HEK293 (cell line): Measurements from ENCODE around the gene ARGLU1.

ENCODE experiments used
- CTCF ChIA-PET: fragments of 350-600 bp; formaldehyde crosslinking; extraction: SDS; loops from one replicate; lab custom pipeline; 2021; ENCODE audit warnings: antibody characterized with exemption; lab: Yijun Ruan, JAX
- POLR2A ChIA-PET: fragments of 300-600 bp; formaldehyde crosslinking; extraction: SDS; loops from one replicate; lab custom pipeline; 2020; ENCODE audit warnings: antibody characterized with exemption, inconsistent platforms; lab: Yijun Ruan, JAX
- H3K27ac ChIP-seq: fragments of 200-500 bp; sonication (Bioruptor generic); 2 replicates; pipeline ENCODE4 v1.5.1; 2014; ENCODE audit warnings: low read depth, low read length, control low read depth, inconsistent platforms; ENCODE audit errors: extremely low read depth
- H3K36me3 ChIP-seq, 2 experiments: fragments of 200-500 bp in 1 of 2; sonication (Bioruptor generic) in 1 of 2; 1 replicate in 1 of 2; 2 replicates in 1 of 2; pipeline ENCODE4 v1.5.1; 2014 to 2017; ENCODE audit warnings: inconsistent platforms in 2 of 2, low read length in 2 of 2; ENCODE audit not compliant: control insufficient read depth in 2 of 2, insufficient read depth in 1 of 2
- H3K4me1 ChIP-seq: fragments of 200-500 bp; sonication (Bioruptor generic); 2 replicates; pipeline ENCODE4 v1.5.1; 2014; ENCODE audit warnings: mild to moderate bottlenecking, low read length, inconsistent platforms; ENCODE audit not compliant: control insufficient read depth, insufficient read depth
- H3K4me3 ChIP-seq: 2 replicates; pipeline ENCODE4 v1.5.1; 2011; ENCODE audit warnings: low read depth, mild to moderate bottlenecking, control low read depth, low read length, moderate library complexity
- H3K9me3 ChIP-seq: fragments of 200-500 bp; sonication (Bioruptor generic); 2 replicates; pipeline ENCODE4 v1.5.1; 2014; ENCODE audit warnings: low read depth, low read length, inconsistent platforms; ENCODE audit not compliant: control insufficient read depth, insufficient read depth
- FEZF1 ChIP-seq: fragments of 450-650 bp; formaldehyde crosslinking; IDR thresholded peaks from 2 replicates; pipeline ENCODE4 v1.5.1; 2016; ENCODE audit warnings: missing biosample characterization, missing genetic modification characterization
- GLI2 ChIP-seq: fragments of 450-650 bp; formaldehyde crosslinking; IDR thresholded peaks from 2 replicates; pipeline ENCODE4; 2017; ENCODE audit warnings: missing biosample characterization, missing genetic modification characterization, low read depth, borderline replicate concordance
- HIC1 ChIP-seq: fragments of 450-650 bp; formaldehyde crosslinking; IDR thresholded peaks from 2 replicates; pipeline ENCODE4 v1.5.1; 2016; ENCODE audit warnings: missing biosample characterization, missing genetic modification characterization
- IKZF3 ChIP-seq: fragments of 450-650 bp; IDR thresholded peaks from 2 replicates; pipeline ENCODE4 v1.5.0; 2018; ENCODE audit warnings: missing biosample characterization, mild to moderate bottlenecking, missing genetic modification characterization, moderate library complexity
- INSM2 ChIP-seq: fragments of 450-650 bp; formaldehyde crosslinking; IDR thresholded peaks from 2 replicates; pipeline ENCODE4 v1.5.1; 2016; ENCODE audit warnings: missing biosample characterization, missing genetic modification characterization
- KLF1 ChIP-seq: fragments of 450-650 bp; formaldehyde crosslinking; IDR thresholded peaks from 2 replicates; pipeline ENCODE4 v1.5.1; 2016; ENCODE audit warnings: missing biosample characterization, missing genetic modification characterization
- KLF10 ChIP-seq: fragments of 450-650 bp; IDR thresholded peaks from 2 replicates; pipeline ENCODE4 v1.5.1; 2018; ENCODE audit warnings: missing biosample characterization, mild to moderate bottlenecking, missing genetic modification characterization
- OSR2 ChIP-seq: fragments of 450-650 bp; formaldehyde crosslinking; IDR thresholded peaks from 2 replicates; pipeline ENCODE4 v1.5.1; 2016; ENCODE audit warnings: missing biosample characterization, missing genetic modification characterization
- PRDM4 ChIP-seq: fragments of 450-650 bp; formaldehyde crosslinking; IDR thresholded peaks from 2 replicates; pipeline ENCODE4 v1.5.1; 2017; ENCODE audit warnings: missing biosample characterization, missing genetic modification characterization
- SP7 ChIP-seq: fragments of 450-650 bp; formaldehyde crosslinking; IDR thresholded peaks from 2 replicates; pipeline ENCODE4 v1.5.1; 2016; ENCODE audit warnings: missing biosample characterization, missing genetic modification characterization
- ZEB2 ChIP-seq: fragments of 450-650 bp; formaldehyde crosslinking; IDR thresholded peaks from 2 replicates; pipeline ENCODE4 v1.5.1; 2016; ENCODE audit warnings: missing biosample characterization, missing genetic modification characterization
- ZFHX2 ChIP-seq: fragments of 450-650 bp; formaldehyde crosslinking; conservative IDR thresholded peaks from 2 replicates; pipeline ENCODE4 v1.5.1; 2016; ENCODE audit warnings: missing biosample characterization, missing genetic modification characterization
- ZIC2 ChIP-seq: fragments of 450-650 bp; formaldehyde crosslinking; IDR thresholded peaks from 2 replicates; pipeline ENCODE4 v1.5.1; 2016; ENCODE audit warnings: missing biosample characterization, missing genetic modification characterization
- ZNF16 ChIP-seq: fragments of 450-650 bp; formaldehyde crosslinking; IDR thresholded peaks from 2 replicates; pipeline ENCODE4 v1.5.1; 2016; ENCODE audit warnings: low read depth, missing biosample characterization, missing genetic modification characterization
- ZNF18 ChIP-seq: fragments of 450-650 bp; formaldehyde crosslinking; IDR thresholded peaks from 2 replicates; pipeline ENCODE4 v1.5.1; 2016; ENCODE audit warnings: missing biosample characterization, missing genetic modification characterization
- ZNF24 ChIP-seq: fragments of 450-650 bp; formaldehyde crosslinking; IDR thresholded peaks from 2 replicates; pipeline ENCODE4 v1.5.1; 2016; ENCODE audit warnings: missing biosample characterization, missing genetic modification characterization
- ZNF274 ChIP-seq, 2 experiments: fragments of 200-500 bp in 1 of 2; fragments of 450-650 bp in 1 of 2; sonication (Bioruptor generic) in 1 of 2; formaldehyde crosslinking in 1 of 2; IDR thresholded peaks; 2 replicates each; pipeline versions ENCODE4 v1.5.1 to v1.6.1; 2014 to 2016; ENCODE audit warnings: borderline replicate concordance in 1 of 2, inconsistent platforms in 1 of 2, low read length in 1 of 2, missing biosample characterization in 1 of 2, missing genetic modification characterization in 1 of 2
- ZNF514 ChIP-seq: fragments of 450-650 bp; formaldehyde crosslinking; IDR thresholded peaks from 2 replicates; pipeline ENCODE4 v1.5.1; 2016; ENCODE audit warnings: missing biosample characterization, missing genetic modification characterization
- ZNF561 ChIP-seq: fragments of 450-650 bp; IDR thresholded peaks from 2 replicates; pipeline ENCODE4 v1.5.1; 2018; ENCODE audit warnings: missing biosample characterization, missing genetic modification characterization, borderline replicate concordance
- ZNF580 ChIP-seq: fragments of 450-650 bp; formaldehyde crosslinking; IDR thresholded peaks from 2 replicates; pipeline ENCODE4 v1.5.1; 2016; ENCODE audit warnings: missing biosample characterization, missing genetic modification characterization
- ZNF629 ChIP-seq: fragments of 450-650 bp; formaldehyde crosslinking; IDR thresholded peaks from 2 replicates; pipeline ENCODE4 v1.5.1; 2017; ENCODE audit warnings: missing biosample characterization, missing genetic modification characterization
- ZNF776 ChIP-seq: fragments of 450-650 bp; formaldehyde crosslinking; IDR thresholded peaks from 2 replicates; pipeline ENCODE4 v1.5.0; 2017; ENCODE audit warnings: missing biosample characterization, missing genetic modification characterization, borderline replicate concordance
- ZNF843 ChIP-seq: fragments of 450-650 bp; formaldehyde crosslinking; IDR thresholded peaks from 2 replicates; pipeline ENCODE4 v1.5.1; 2016; ENCODE audit warnings: missing biosample characterization, missing genetic modification characterization
- TF ChIP-seq, protein P1 (sequence below): sonication (generic); formaldehyde crosslinking; IDR thresholded peaks from 2 replicates; pipeline ENCODE4 v1.8.1; 2022; ENCODE audit warnings: mild to moderate bottlenecking, moderate library complexity, missing genetic modification reagents

ARGLU1 gene

DNA sequence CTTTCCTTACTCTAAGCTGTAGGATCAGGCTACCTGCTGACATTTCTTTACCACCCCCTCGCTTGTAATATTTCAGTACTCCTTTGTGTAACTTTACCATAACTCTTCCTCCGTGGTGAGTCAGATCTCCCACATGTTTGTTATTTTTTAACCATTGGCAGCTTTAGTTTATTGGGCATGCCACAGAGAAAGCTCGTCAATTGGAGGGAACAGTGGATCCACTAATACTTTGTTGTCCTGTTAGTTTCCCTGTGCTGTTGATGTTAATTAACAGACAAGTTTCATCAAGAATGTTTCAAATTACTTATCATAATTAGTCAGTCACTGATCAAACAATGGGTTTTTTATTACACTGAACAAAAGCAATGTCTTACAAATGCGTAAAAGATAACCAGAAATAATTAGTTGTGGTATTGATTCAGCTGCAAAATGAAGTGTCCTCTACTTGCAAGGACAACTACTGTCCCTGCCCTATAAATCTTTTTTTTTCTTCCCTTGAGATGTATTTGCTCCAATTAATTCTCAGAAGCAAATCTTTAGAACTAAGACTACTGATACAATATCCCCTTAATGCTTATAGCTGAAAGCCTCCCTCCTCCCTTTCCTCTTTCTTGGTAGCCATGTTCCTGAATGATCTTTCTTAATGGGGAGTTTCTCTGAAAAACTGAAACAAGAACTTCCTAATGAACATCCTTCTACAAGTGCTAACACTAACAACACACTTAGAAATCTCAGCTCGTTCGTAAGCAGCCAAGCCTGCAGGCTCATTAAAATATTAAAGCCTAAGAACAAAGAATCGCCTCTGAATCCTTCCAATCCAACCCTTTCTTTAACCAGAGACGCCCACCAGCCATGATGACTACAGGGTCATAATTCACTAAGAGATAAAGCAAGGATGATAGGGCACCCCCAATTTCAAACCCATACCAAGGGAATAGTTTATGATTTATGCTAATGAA lies 54.6 kb downstream of the ARGLU1 start:
- Histone ChIP-seq H3K27ac (no peak overlapping the region), H3K9me3 (no peaks in the 10 kb centered on the region), H3K36me3 (peaks cover 7 to 25% of the 10 kb centered on the region in 2 experiments), H3K4me1 (peaks cover 13% of the 10 kb centered on the region), H3K4me3 (no peak overlapping the region)
- CTCF ChIA-PET = interaction anchor here (0.8 kb wide), 1 partner anchor 18 kb away, joined by 4 read pairs; no protein-coding TSS in a partner anchor
- POLR2A ChIA-PET = interaction anchor here (0.7 to 1.1 kb wide), 2 partner anchors 21 to 23 kb away, joined by 3 to 6 read pairs; partner anchors contain the start of gene EFNB2
- TF ChIP-seq ZNF274 (IDR thresholded peaks at IDR 0.05; ENCODE audit: low read length) (no peak), ZNF274 (tag by site-specific recombination; IDR thresholded peaks at IDR 0.05; ENCODE audit: borderline replicate concordance) (no peak), KLF10 (tag by site-specific recombination) (0 out of 2 replicates have a peak, but pooled peaks have one; percentile 24), HIC1 (peak; percentile 54), KLF1 (tag by site-specific recombination) (no peak), INSM2 (tag by site-specific recombination) (0 out of 2 replicates have a peak, but pooled peaks have one; percentile 60), ZNF514 (tag by site-specific recombination) (no peak), ZNF843 (peak; percentile 81), FEZF1 (tag by site-specific recombination) (peak; percentile 90), ZFHX2 (tag by site-specific recombination) (peak; percentile 84), IKZF3 (peak; percentile 85), ZNF561 (tag by site-specific recombination) (peak; percentile 38; the same call in 1 of the 2 replicates), ZNF18 (tag by site-specific recombination) (0 out of 2 replicates have a peak, but pooled peaks have one; percentile 16), ZEB2 (peak; percentile 54; the same call in 1 of the 2 replicates), SP7 (no peak), ZIC2 (tag by site-specific recombination) (peak; percentile 92), ZNF580 (tag by site-specific recombination) (peak; percentile 65; the same call in 1 of the 2 replicates), GLI2 (tag by site-specific recombination) (peak; percentile 70; the same call in 1 of the 2 replicates), ZNF776 (no peak), PRDM4 (tag by site-specific recombination) (peak; percentile 56), ZNF16 (tag by site-specific recombination) (no peak), ZNF629 (tag by site-specific recombination) (0 out of 2 replicates have a peak, but pooled peaks have one; percentile 34), ZNF24 (0 out of 2 replicates have a peak, but pooled peaks have one; percentile 44), OSR2 (tag by site-specific recombination) (peak; percentile 77)
- TF ChIP-seq, protein P1, sequence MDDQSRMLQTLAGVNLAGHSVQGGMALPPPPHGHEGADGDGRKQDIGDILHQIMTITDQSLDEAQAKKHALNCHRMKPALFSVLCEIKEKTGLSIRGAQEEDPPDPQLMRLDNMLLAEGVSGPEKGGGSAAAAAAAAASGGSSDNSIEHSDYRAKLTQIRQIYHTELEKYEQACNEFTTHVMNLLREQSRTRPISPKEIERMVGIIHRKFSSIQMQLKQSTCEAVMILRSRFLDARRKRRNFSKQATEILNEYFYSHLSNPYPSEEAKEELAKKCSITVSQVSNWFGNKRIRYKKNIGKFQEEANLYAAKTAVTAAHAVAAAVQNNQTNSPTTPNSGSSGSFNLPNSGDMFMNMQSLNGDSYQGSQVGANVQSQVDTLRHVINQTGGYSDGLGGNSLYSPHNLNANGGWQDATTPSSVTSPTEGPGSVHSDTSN = no peak
